ENCODE data around the gene GJC1. TPM values are rescaled to one million over a fixed set of nuclear protein-coding genes. Genes with fewer than 3 reads are reported as not detected.

GJC1 gene
- total and polyA plus RNA-seq, 2 experiments from 2014 or later: 13.6 to 18.4 TPM

GRCh38 chr17:44782326-44782850 is 47.7 kb downstream of the GJC1 start:
- 83 to 84% methylated on average over 11 of the region's 11 CpGs for WGBS, 2 experiments (ENCODE audit: low coverage in 1 of 2, low lambda C conversion rate in 2 of 2, missing lambda C conversion rate in 2 of 2)
- H2AFZ ChIP-seq: no peak overlapping the region
- in situ Hi-C loops (cut with MboI): no loop called here

GRCh38 chr17:44781551-44782325 is 48.3 kb downstream of the GJC1 start:
- no peak for DNase-seq
- WGBS, 2 experiments (ENCODE audit: low coverage in 1 of 2, low lambda C conversion rate in 2 of 2, missing lambda C conversion rate in 2 of 2): 76 to 77% methylated on average over 16 to 17 of the region's 17 CpGs
- no peak overlapping the region for H3K27ac ChIP-seq
- no peaks in the 10 kb centered on the region for H3K9me2 ChIP-seq (ENCODE audit: insufficient read depth)
- no peak overlapping the region for H3K4me3 ChIP-seq
- H3K4me2 ChIP-seq (ENCODE audit: unreplicated experiment): no peak overlapping the region
- H3K9me3 ChIP-seq (ENCODE audit: low read depth): no peaks in the 10 kb centered on the region
- H4K20me1 ChIP-seq (ENCODE audit: insufficient read depth): no peaks in the 10 kb centered on the region
- H2AFZ ChIP-seq: no peak overlapping the region
- H3K36me3 ChIP-seq (ENCODE audit: low read depth): no peaks in the 10 kb centered on the region
- TF ChIP-seq EZH2 (IDR thresholded peaks at IDR 0.05; ENCODE audit: insufficient read depth, poor library complexity, severe bottlenecking) (no peak), EZH2phosphoT487 (IDR thresholded peaks at IDR 0.05; ENCODE audit: insufficient read depth, low read depth) (no peak)
- in situ Hi-C loops (cut with MboI): no loop called here
- H3K79me2 ChIP-seq (ENCODE audit: insufficient read depth): no peaks in the 10 kb centered on the region
- no peaks in the 10 kb centered on the region for H3K4me1 ChIP-seq (ENCODE audit: insufficient read depth)
- H3F3A ChIP-seq (ENCODE audit: insufficient read depth): no peaks in the 10 kb centered on the region
- H3K9ac ChIP-seq: no peak overlapping the region
- H3K27me3 ChIP-seq (replicated peaks; ENCODE audit: insufficient read depth): no peaks in the 10 kb centered on the region

More at GRCh38 chr17:44782326-44782850, 47.7 kb downstream of the GJC1 start:
- Histone ChIP-seq H3F3A (ENCODE audit: insufficient read depth) (no peaks in the 10 kb centered on the region), H3K36me3 (ENCODE audit: low read depth) (no peaks in the 10 kb centered on the region), H3K4me1 (ENCODE audit: insufficient read depth) (no peaks in the 10 kb centered on the region), H3K27ac (no peak overlapping the region), H4K20me1 (ENCODE audit: insufficient read depth) (no peaks in the 10 kb centered on the region), H3K9ac (no peak overlapping the region), H3K79me2 (ENCODE audit: insufficient read depth) (no peaks in the 10 kb centered on the region), H3K27me3 (replicated peaks; ENCODE audit: insufficient read depth) (no peaks in the 10 kb centered on the region), H3K4me2 (ENCODE audit: unreplicated experiment) (no peak overlapping the region), H3K9me3 (ENCODE audit: low read depth) (no peaks in the 10 kb centered on the region), H3K4me3 (no peak overlapping the region), H3K9me2 (ENCODE audit: insufficient read depth) (no peaks in the 10 kb centered on the region)
- no peak for DNase-seq
- TF ChIP-seq EZH2phosphoT487 (IDR thresholded peaks at IDR 0.05; ENCODE audit: insufficient read depth, low read depth) (no peak), EZH2 (IDR thresholded peaks at IDR 0.05; ENCODE audit: insufficient read depth, poor library complexity, severe bottlenecking) (no peak)

GRCh38 chr17:44780845-44781480 is 49.1 kb downstream of the GJC1 start:
- Histone ChIP-seq H3K27ac (no peak overlapping the region), H3K9ac (no peak overlapping the region), H3K36me3 (ENCODE audit: low read depth) (no peaks in the 10 kb centered on the region), H3K79me2 (ENCODE audit: insufficient read depth) (no peaks in the 10 kb centered on the region), H3K27me3 (replicated peaks; ENCODE audit: insufficient read depth) (no peaks in the 10 kb centered on the region), H2AFZ (no peak overlapping the region), H4K20me1 (ENCODE audit: insufficient read depth) (no peaks in the 10 kb centered on the region), H3K4me1 (ENCODE audit: insufficient read depth) (no peaks in the 10 kb centered on the region), H3K4me2 (ENCODE audit: unreplicated experiment) (no peak overlapping the region), H3K9me2 (ENCODE audit: insufficient read depth) (no peaks in the 10 kb centered on the region), H3K9me3 (ENCODE audit: low read depth) (no peaks in the 10 kb centered on the region), H3F3A (ENCODE audit: insufficient read depth) (no peaks in the 10 kb centered on the region), H3K4me3 (no peak overlapping the region)
- no peak for DNase-seq
- 89 to 92% methylated on average over 11 to 14 of the region's 14 CpGs for WGBS, 2 experiments (ENCODE audit: low coverage in 1 of 2, low lambda C conversion rate in 2 of 2, missing lambda C conversion rate in 2 of 2)
- in situ Hi-C loops (cut with MboI): no loop called here
- no peak for TF ChIP-seq EZH2phosphoT487 (IDR thresholded peaks at IDR 0.05; ENCODE audit: insufficient read depth, low read depth)
- no peak for TF ChIP-seq EZH2 (IDR thresholded peaks at IDR 0.05; ENCODE audit: insufficient read depth, poor library complexity, severe bottlenecking)

GRCh38 chr17:44780161-44780560 is 49.9 kb downstream of the GJC1 start:
- H4K20me1 ChIP-seq (ENCODE audit: insufficient read depth): no peaks in the 10 kb centered on the region
- H3K4me1 ChIP-seq (ENCODE audit: insufficient read depth): no peaks in the 10 kb centered on the region
- H3K4me3 ChIP-seq: no peak overlapping the region
- no peaks in the 10 kb centered on the region for H3K79me2 ChIP-seq (ENCODE audit: insufficient read depth)
- no peaks in the 10 kb centered on the region for H3K36me3 ChIP-seq (ENCODE audit: low read depth)
- H3K9ac ChIP-seq: no peak overlapping the region
- H3K9me3 ChIP-seq (ENCODE audit: low read depth): no peaks in the 10 kb centered on the region
- no peak overlapping the region for H3K4me2 ChIP-seq (ENCODE audit: unreplicated experiment)
- in situ Hi-C loops (cut with MboI): no loop called here
- H3K27ac ChIP-seq: no peak overlapping the region
- DNase-seq: no peak
- H3F3A ChIP-seq (ENCODE audit: insufficient read depth): no peaks in the 10 kb centered on the region
- no peak overlapping the region for H2AFZ ChIP-seq
- no peaks in the 10 kb centered on the region for H3K9me2 ChIP-seq (ENCODE audit: insufficient read depth)
- TF ChIP-seq EZH2 (IDR thresholded peaks at IDR 0.05; ENCODE audit: insufficient read depth, poor library complexity, severe bottlenecking) (no peak), EZH2phosphoT487 (IDR thresholded peaks at IDR 0.05; ENCODE audit: insufficient read depth, low read depth) (no peak)
- H3K27me3 ChIP-seq (replicated peaks; ENCODE audit: insufficient read depth): no peaks in the 10 kb centered on the region
- WGBS, 2 experiments (ENCODE audit: low coverage in 1 of 2, low lambda C conversion rate in 2 of 2, missing lambda C conversion rate in 2 of 2): 93 to 95% methylated on average over 12 of the region's 12 CpGs

Measured in GM23248 (cell line).